Measurements from ENCODE around the gene DLG2. TPM values are rescaled to one million over a fixed set of nuclear protein-coding genes. Genes with fewer than 3 reads are reported as not detected.

DLG2 gene
- total RNA-seq, 1 donor from 2014 or later, result 1.8 TPM

DNA sequence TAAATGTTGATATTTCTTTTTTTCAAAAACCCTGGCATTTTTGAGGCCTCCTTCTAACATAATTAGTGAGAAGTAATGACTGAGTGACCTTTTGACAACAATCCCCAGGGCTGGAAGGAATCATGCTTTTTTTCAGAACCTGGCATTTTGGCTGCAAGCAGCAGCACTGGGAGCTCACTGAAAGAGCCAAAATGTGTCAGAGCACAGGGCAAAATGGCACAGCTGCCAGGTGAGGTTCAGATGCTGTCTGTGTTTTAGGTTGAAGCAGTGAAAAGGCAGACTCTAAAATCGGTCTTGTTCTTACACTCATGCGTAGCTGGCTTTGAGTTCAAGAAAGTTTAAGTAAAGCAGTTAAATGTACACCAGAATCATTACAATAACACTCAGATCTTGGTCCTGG, 1063.8 kb downstream of the DLG2 start:
- Histone ChIP-seq H2AFZ (ENCODE audit: low read depth, low read length) (no peak overlapping the region), H3K4me1 (ENCODE audit: insufficient read depth, low read length) (no peaks in the 10 kb centered on the region), H3K27ac (ENCODE audit: low read depth, low read length) (no peak overlapping the region), H3K9ac (ENCODE audit: low read length) (no peak overlapping the region), H4K20me1 (ENCODE audit: insufficient read depth, low read length) (no peaks in the 10 kb centered on the region), H3K36me3 (ENCODE audit: insufficient read depth, low read length) (no peaks in the 10 kb centered on the region), H3K4me2 (ENCODE audit: low read length) (no peak overlapping the region), H3K4me3 (ENCODE audit: insufficient read depth, low read depth, low read length) (no peak overlapping the region), H3K9me3 (ENCODE audit: insufficient read depth, low read depth, low read length) (no peaks in the 10 kb centered on the region), H3K79me2 (ENCODE audit: insufficient read depth, low read length) (no peaks in the 10 kb centered on the region), H3K27me3 (ENCODE audit: insufficient read depth, low read length) (no peaks in the 10 kb centered on the region)
- FAIRE-seq, result no peak
- Mint-ChIP-seq H3K9me3 (ENCODE audit: unreplicated experiment) (no peaks in the 10 kb centered on the region), H3K27me3 (ENCODE audit: low read depth, unreplicated experiment) (peaks cover 2% of the 10 kb centered on the region), H3K4me1 (ENCODE audit: low read depth, unreplicated experiment) (peaks cover 13% of the 10 kb centered on the region), H3K4me3 (ENCODE audit: unreplicated experiment) (no peak overlapping the region), H3K27ac (ENCODE audit: unreplicated experiment) (no peak overlapping the region), H3K36me3 (ENCODE audit: low read depth, unreplicated experiment) (no peaks in the 10 kb centered on the region)
- no peak for TF ChIP-seq EZH2 (IDR thresholded peaks at IDR 0.05; ENCODE audit: insufficient read depth, low read length)
- TF ChIP-seq, protein P1, sequence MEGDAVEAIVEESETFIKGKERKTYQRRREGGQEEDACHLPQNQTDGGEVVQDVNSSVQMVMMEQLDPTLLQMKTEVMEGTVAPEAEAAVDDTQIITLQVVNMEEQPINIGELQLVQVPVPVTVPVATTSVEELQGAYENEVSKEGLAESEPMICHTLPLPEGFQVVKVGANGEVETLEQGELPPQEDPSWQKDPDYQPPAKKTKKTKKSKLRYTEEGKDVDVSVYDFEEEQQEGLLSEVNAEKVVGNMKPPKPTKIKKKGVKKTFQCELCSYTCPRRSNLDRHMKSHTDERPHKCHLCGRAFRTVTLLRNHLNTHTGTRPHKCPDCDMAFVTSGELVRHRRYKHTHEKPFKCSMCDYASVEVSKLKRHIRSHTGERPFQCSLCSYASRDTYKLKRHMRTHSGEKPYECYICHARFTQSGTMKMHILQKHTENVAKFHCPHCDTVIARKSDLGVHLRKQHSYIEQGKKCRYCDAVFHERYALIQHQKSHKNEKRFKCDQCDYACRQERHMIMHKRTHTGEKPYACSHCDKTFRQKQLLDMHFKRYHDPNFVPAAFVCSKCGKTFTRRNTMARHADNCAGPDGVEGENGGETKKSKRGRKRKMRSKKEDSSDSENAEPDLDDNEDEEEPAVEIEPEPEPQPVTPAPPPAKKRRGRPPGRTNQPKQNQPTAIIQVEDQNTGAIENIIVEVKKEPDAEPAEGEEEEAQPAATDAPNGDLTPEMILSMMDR (IDR thresholded peaks at IDR 0.05; ENCODE audit: insufficient read depth, low read depth, low read length), result no peak
- no peak for DNase-seq (ENCODE audit: low read depth)

DNA sequence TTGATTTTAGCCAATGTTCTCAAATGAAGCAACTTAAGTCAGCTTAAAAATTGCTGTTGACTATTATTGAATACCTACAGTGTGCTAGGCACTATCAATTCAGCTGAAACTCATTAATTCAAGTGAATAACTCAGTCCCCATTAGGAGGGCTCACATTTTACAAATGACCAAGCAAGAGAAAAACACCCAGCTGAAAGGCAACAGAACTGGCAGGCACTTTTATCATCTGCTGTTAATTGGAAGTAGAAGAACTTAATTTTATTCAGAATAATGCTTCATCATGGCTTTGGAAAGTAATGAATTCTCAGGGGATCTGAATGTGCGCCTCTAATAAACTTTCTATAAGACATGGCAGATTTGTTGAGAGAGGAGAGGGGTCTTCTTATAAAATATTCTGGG, 1066.9 kb downstream of the DLG2 start:
- DNase-seq (ENCODE audit: low read depth), result no peak
- TF ChIP-seq, protein P1 (IDR thresholded peaks at IDR 0.05; ENCODE audit: insufficient read depth, low read depth, low read length), result no peak
- no peak for TF ChIP-seq EZH2 (IDR thresholded peaks at IDR 0.05; ENCODE audit: insufficient read depth, low read length)
- Mint-ChIP-seq H3K36me3 (ENCODE audit: low read depth, unreplicated experiment) (no peaks in the 10 kb centered on the region), H3K4me1 (ENCODE audit: low read depth, unreplicated experiment) (peaks cover 7% of the 10 kb centered on the region), H3K4me3 (ENCODE audit: unreplicated experiment) (no peak overlapping the region), H3K27me3 (ENCODE audit: low read depth, unreplicated experiment) (peaks cover 2% of the 10 kb centered on the region), H3K27ac (ENCODE audit: unreplicated experiment) (no peak overlapping the region), H3K9me3 (ENCODE audit: unreplicated experiment) (no peaks in the 10 kb centered on the region)
- no peaks in the 10 kb centered on the region for H3K27me3 ChIP-seq (ENCODE audit: insufficient read depth, low read length)
- no peaks in the 10 kb centered on the region for H4K20me1 ChIP-seq (ENCODE audit: insufficient read depth, low read length)
- H3K36me3 ChIP-seq (ENCODE audit: insufficient read depth, low read length), result no peaks in the 10 kb centered on the region
- H3K4me2 ChIP-seq (ENCODE audit: low read length), result no peak overlapping the region
- H3K9me3 ChIP-seq (ENCODE audit: insufficient read depth, low read depth, low read length), result no peaks in the 10 kb centered on the region
- H3K27ac ChIP-seq (ENCODE audit: low read depth, low read length), result no peak overlapping the region
- no peaks in the 10 kb centered on the region for H3K79me2 ChIP-seq (ENCODE audit: insufficient read depth, low read length)
- FAIRE-seq, result no peak
- no peak overlapping the region for H2AFZ ChIP-seq (ENCODE audit: low read depth, low read length)
- no peak overlapping the region for H3K9ac ChIP-seq (ENCODE audit: low read length)
- no peak overlapping the region for H3K4me3 ChIP-seq (ENCODE audit: insufficient read depth, low read depth, low read length)
- no peaks in the 10 kb centered on the region for H3K4me1 ChIP-seq (ENCODE audit: insufficient read depth, low read length)

DNA sequence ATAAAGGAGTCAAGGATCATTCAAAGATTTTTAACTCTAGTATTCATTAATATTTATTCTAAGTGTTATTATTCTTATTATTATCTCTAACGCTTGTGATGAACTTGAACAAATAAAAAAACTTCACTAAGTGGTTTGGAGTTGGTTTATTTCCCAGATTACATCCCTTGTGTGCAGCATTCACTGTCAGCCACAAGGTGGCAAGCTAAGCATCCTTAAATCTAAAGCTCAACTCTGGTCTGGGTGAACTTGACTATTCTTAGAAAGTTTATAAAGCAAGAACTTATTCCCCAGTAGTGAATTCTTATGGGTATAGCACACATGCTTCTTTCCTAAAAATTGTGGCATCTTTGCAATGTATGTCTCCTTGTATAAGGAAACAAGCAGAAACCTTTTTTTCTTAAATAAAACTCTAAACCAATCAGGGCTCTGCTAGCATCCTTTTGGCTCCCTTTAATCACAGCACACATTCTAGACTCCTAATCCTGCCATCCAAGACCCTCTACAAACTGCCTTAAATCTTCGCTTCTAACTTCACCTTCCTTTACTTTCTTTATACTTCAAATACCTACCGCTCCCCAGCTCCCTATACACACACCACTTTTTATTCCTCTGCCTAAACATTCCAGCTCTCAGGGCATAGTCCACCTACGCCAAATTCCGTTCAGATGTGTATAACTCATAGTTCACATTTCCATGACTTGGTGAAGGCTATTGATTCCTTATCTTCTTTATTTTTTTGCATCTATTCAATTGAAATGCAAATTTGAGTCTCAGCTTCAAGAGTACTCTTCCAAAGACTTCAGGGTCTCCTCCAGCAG, 1068.8 kb downstream of the DLG2 start:
- no peaks in the 10 kb centered on the region for H4K20me1 ChIP-seq (ENCODE audit: insufficient read depth, low read length)
- no peak overlapping the region for H3K9ac ChIP-seq (ENCODE audit: low read length)
- H3K4me1 ChIP-seq (ENCODE audit: insufficient read depth, low read length), result no peaks in the 10 kb centered on the region
- H3K4me2 ChIP-seq (ENCODE audit: low read length), result no peak overlapping the region
- no peak for FAIRE-seq
- H3K4me3 Mint-ChIP-seq (ENCODE audit: unreplicated experiment), result no peak overlapping the region
- no peak overlapping the region for H2AFZ ChIP-seq (ENCODE audit: low read depth, low read length)
- H3K4me3 ChIP-seq (ENCODE audit: insufficient read depth, low read depth, low read length), result no peak overlapping the region
- no peaks in the 10 kb centered on the region for H3K9me3 Mint-ChIP-seq (ENCODE audit: unreplicated experiment)
- no peak overlapping the region for H3K27ac Mint-ChIP-seq (ENCODE audit: unreplicated experiment)
- DNase-seq (ENCODE audit: low read depth), result peak; percentile 31
- peaks cover under 1% of the 10 kb centered on the region for H3K27me3 Mint-ChIP-seq (ENCODE audit: low read depth, unreplicated experiment)
- no peaks in the 10 kb centered on the region for H3K36me3 ChIP-seq (ENCODE audit: insufficient read depth, low read length)
- peaks cover 5% of the 10 kb centered on the region for H3K4me1 Mint-ChIP-seq (ENCODE audit: low read depth, unreplicated experiment)
- TF ChIP-seq EZH2 (IDR thresholded peaks at IDR 0.05; ENCODE audit: insufficient read depth, low read length), result no peak
- TF ChIP-seq, protein P1 (IDR thresholded peaks at IDR 0.05; ENCODE audit: insufficient read depth, low read depth, low read length), result peak; percentile 95
- H3K36me3 Mint-ChIP-seq (ENCODE audit: low read depth, unreplicated experiment), result no peaks in the 10 kb centered on the region
- no peak overlapping the region for H3K27ac ChIP-seq (ENCODE audit: low read depth, low read length)
- no peaks in the 10 kb centered on the region for H3K9me3 ChIP-seq (ENCODE audit: insufficient read depth, low read depth, low read length)
- H3K79me2 ChIP-seq (ENCODE audit: insufficient read depth, low read length), result no peaks in the 10 kb centered on the region
- H3K27me3 ChIP-seq (ENCODE audit: insufficient read depth, low read length), result no peaks in the 10 kb centered on the region
